ENCODE results near the gene LRRC41. TPM values are rescaled to one million over a fixed set of nuclear protein-coding genes. Genes with fewer than 3 reads are reported as not detected.
A peak's percentile ranks its signal among the peaks of the same experiment; 100 is the strongest.
"Not testable (repeated sequence)": the region's sequence is repeated elsewhere in the genome, so short reads cannot be mapped to it uniquely, and the experiment has no call there.

Gene LRRC41
- total RNA-seq, 2 experiments from 2014 or later: 33.4 to 34.7 TPM

- Mint-ChIP-seq H3K27me3 (no peaks in the 10 kb centered on the region), H3K36me3 (ENCODE audit: low read depth) (peaks cover 84% of the 10 kb centered on the region), H3K27ac (no peak overlapping the region), H3K4me3 (no peak overlapping the region), H3K9me3 (ENCODE audit: low read depth) (no peaks in the 10 kb centered on the region), H3K4me1 (no peaks in the 10 kb centered on the region)
- ATAC-seq: no peak
- ChIA-PET POLR2A (interaction anchor here (0.6 to 1.0 kb wide), 2 partner anchors 18 to 20 kb away, joined by 4 read pairs; no protein-coding TSS in a partner anchor), CTCF (interaction anchor here (0.7 to 1.1 kb wide), 2 partner anchors 11 to 489 kb away, joined by 3 read pairs; no protein-coding TSS in a partner anchor)
- intact Hi-C loops (cut with DNase I, micrococcal nuclease): no loop called here
- no peak for DNase-seq
These were observed 40.9 kb downstream of the LRRC41 start for GRCh38 chr1:46262508-46262907.

- DNase-seq (no peak), ATAC-seq (no peak)
- H3K27ac Mint-ChIP-seq: no peak overlapping the region
- peaks cover 5% of the 10 kb centered on the region for H3K4me1 Mint-ChIP-seq
- H3K9me3 Mint-ChIP-seq (ENCODE audit: low read depth): no peaks in the 10 kb centered on the region
- no peak overlapping the region for H3K4me3 Mint-ChIP-seq
- ChIA-PET CTCF (no interaction called here), POLR2A (no interaction called here)
- H3K36me3 Mint-ChIP-seq (ENCODE audit: low read depth): peaks cover 68% of the 10 kb centered on the region
- intact Hi-C loops (cut with DNase I, micrococcal nuclease): no loop called here
- no peaks in the 10 kb centered on the region for H3K27me3 Mint-ChIP-seq
These were observed 46.9 kb downstream of the LRRC41 start for GRCh38 chr1:46256523-46256922.

- Mint-ChIP-seq H3K4me1 (peaks cover 6% of the 10 kb centered on the region), H3K36me3 (ENCODE audit: low read depth) (peaks cover 66% of the 10 kb centered on the region), H3K9me3 (ENCODE audit: low read depth) (no peaks in the 10 kb centered on the region), H3K4me3 (no peak overlapping the region), H3K27ac (no peak overlapping the region), H3K27me3 (no peaks in the 10 kb centered on the region)
- ChIA-PET POLR2A (no interaction called here), CTCF (interaction anchor here (0.6 to 1.4 kb wide), 4 partner anchors 10 to 218 kb away, joined by 3 to 11 read pairs (median 4); no protein-coding TSS in a partner anchor)
- DNase-seq (no peak), ATAC-seq (no peak)
- intact Hi-C loops (cut with DNase I, micrococcal nuclease): no loop called here
These were observed 48.7 kb downstream of the LRRC41 start for GRCh38 chr1:46254668-46255067.

GRCh38 chr1:46248122-46248920 lies 55.1 kb downstream of the LRRC41 start:
- peak; percentile 68 for DNase-seq
- POLR2A ChIA-PET: interaction anchor here (0.6 to 1.1 kb wide), 3 partner anchors 11 to 150 kb away, joined by 3 to 4 read pairs (median 3); no protein-coding TSS in a partner anchor
- no peak for ATAC-seq
- Mint-ChIP-seq H3K27me3 (no peaks in the 10 kb centered on the region), H3K36me3 (ENCODE audit: low read depth) (peaks cover 42% of the 10 kb centered on the region), H3K4me1 (peaks cover 20% of the 10 kb centered on the region), H3K4me3 (peak overlapping the region; percentile 83), H3K9me3 (ENCODE audit: low read depth) (no peaks in the 10 kb centered on the region), H3K27ac (peak overlapping the region; percentile 91)
- intact Hi-C loops (cut with DNase I, micrococcal nuclease): loop anchor here in 1 of 2 experiments (5.0 kb wide), 3 partner anchors 419 to 1236 kb away; partner anchors contain the start of genes ATPAF1, FOXD2, HECTD3 and UROD
- CTCF ChIA-PET: interaction anchor here (0.9 kb wide), 1 partner anchor 22 kb away, joined by 3 read pairs; no protein-coding TSS in a partner anchor

- H3K27ac Mint-ChIP-seq: peak within 1 kb of the TSS; percentile 92
- DNase-seq (peak; percentile 99), ATAC-seq (peak; percentile 94)
- CTCF ChIA-PET: interaction anchor here (0.6 to 3.6 kb wide), 14 partner anchors 12 to 1001 kb away, joined by 3 to 19 read pairs (median 4); partner anchors contain the start of genes LRRC41, NSUN4 and UQCRH
- H3K27me3 Mint-ChIP-seq: no peaks in the 10 kb centered on the region
- no peaks in the 10 kb centered on the region for H3K9me3 Mint-ChIP-seq (ENCODE audit: low read depth)
- H3K4me1 Mint-ChIP-seq: peaks cover 20% of the 10 kb centered on the region
- POLR2A ChIA-PET: interaction anchor here (0.5 to 1.6 kb wide), 9 partner anchors 25 to 726 kb away, joined by 3 to 15 read pairs (median 3); partner anchors contain the start of genes GPBP1L1, LRRC41, PRDX1 and UQCRH
- intact Hi-C loops (cut with DNase I, micrococcal nuclease): loop anchor here (1.0 to 5.0 kb wide), 18 partner anchors 49 to 1261 kb away; partner anchors contain the start of genes LRRC41 (in 2 of the 2), NSUN4 (in 2 of the 2), POMGNT1 (in 2 of the 2) and UQCRH (in 2 of the 2)
- H3K4me3 Mint-ChIP-seq: peak within 1 kb of the TSS; percentile 83
- peaks cover 35% of the 10 kb centered on the region for H3K36me3 Mint-ChIP-seq (ENCODE audit: low read depth)
These were observed 55.8 kb downstream of the LRRC41 start, which contains the start of gene RAD54L for GRCh38 chr1:46247436-46248121. TSS of gene RAD54L (plus strand) at chr1:46247763. CDS start at chr1:46248406, 643 bp downstream.

- H3K27me3 Mint-ChIP-seq: no peaks in the 10 kb centered on the region
- no peaks in the 10 kb centered on the region for H3K9me3 Mint-ChIP-seq (ENCODE audit: low read depth)
- H3K36me3 Mint-ChIP-seq (ENCODE audit: low read depth): peaks cover 27% of the 10 kb centered on the region
- ChIA-PET CTCF (interaction anchor here (0.6 to 3.6 kb wide), 16 partner anchors 13 to 1000 kb away, joined by 3 to 19 read pairs (median 4); partner anchors contain the start of genes LRRC41, NSUN4, POMGNT1 and UQCRH), POLR2A (interaction anchor here (0.5 to 1.6 kb wide), 12 partner anchors 23 to 1526 kb away, joined by 3 to 15 read pairs (median 3); partner anchors contain the start of genes GPBP1L1, LRRC41, PRDX1 and UQCRH)
- H3K4me3 Mint-ChIP-seq: peak overlapping the region; percentile 83
- H3K4me1 Mint-ChIP-seq: peaks cover 20% of the 10 kb centered on the region
- H3K27ac Mint-ChIP-seq: peak overlapping the region; percentile 92
- DNase-seq (peak; percentile 81), ATAC-seq (peak; percentile 74)
- intact Hi-C loops (cut with DNase I, micrococcal nuclease): loop anchor here (1.0 to 5.0 kb wide), 18 partner anchors 48 to 1260 kb away; partner anchors contain the start of genes LRRC41 (in 2 of the 2), NSUN4 (in 2 of the 2), POMGNT1 (in 2 of the 2) and UQCRH (in 2 of the 2)
These were observed 56.6 kb downstream of the LRRC41 start for GRCh38 chr1:46246548-46247435.

GRCh38 chr1:46246136-46246535 lies 57.3 kb downstream of the LRRC41 start:
- H3K36me3 Mint-ChIP-seq (ENCODE audit: low read depth): peaks cover 22% of the 10 kb centered on the region
- peak overlapping the region; percentile 92 for H3K27ac Mint-ChIP-seq
- peak overlapping the region; percentile 83 for H3K4me3 Mint-ChIP-seq
- not testable (repeated sequence) for H3K27me3 Mint-ChIP-seq; DNase-seq; ATAC-seq; H3K9me3 Mint-ChIP-seq (ENCODE audit: low read depth)
- H3K4me1 Mint-ChIP-seq: peaks cover 20% of the 10 kb centered on the region
- intact Hi-C loops (cut with DNase I, micrococcal nuclease): loop anchor here in 1 of 2 experiments (2.0 to 5.0 kb wide), 4 partner anchors 421 to 1234 kb away; partner anchors contain the start of genes ATPAF1, FOXD2, HECTD3 and MAST2
- ChIA-PET POLR2A (interaction anchor here (0.7 to 1.6 kb wide), 8 partner anchors 23 to 1526 kb away, joined by 3 to 15 read pairs (median 3); partner anchors contain the start of genes GPBP1L1, LRRC41 and UQCRH), CTCF (interaction anchor here (0.8 to 3.6 kb wide), 10 partner anchors 14 to 104 kb away, joined by 3 to 19 read pairs (median 4); partner anchors contain the start of genes LRRC41, NSUN4, POMGNT1 and UQCRH)

- Mint-ChIP-seq H3K4me1 (peaks cover 20% of the 10 kb centered on the region), H3K36me3 (ENCODE audit: low read depth) (peaks cover 11% of the 10 kb centered on the region), H3K9me3 (ENCODE audit: low read depth) (no peaks in the 10 kb centered on the region), H3K4me3 (no peak overlapping the region), H3K27me3 (no peaks in the 10 kb centered on the region), H3K27ac (no peak overlapping the region)
- intact Hi-C loops (cut with DNase I, micrococcal nuclease): loop anchor here in 1 of 2 experiments (5.0 kb wide), 3 partner anchors 422 to 1233 kb away; partner anchors contain the start of genes ATPAF1, FOXD2, HECTD3 and UROD
- CTCF ChIA-PET: interaction anchor here (0.6 to 3.6 kb wide), 18 partner anchors 10 to 457 kb away, joined by 3 to 19 read pairs (median 5); partner anchors contain the start of genes LRRC41, NSUN4, POMGNT1 and UQCRH
- peak; percentile 22 for DNase-seq
- POLR2A ChIA-PET: interaction anchor here (0.6 to 1.6 kb wide), 3 partner anchors 18 to 699 kb away, joined by 3 to 4 read pairs (median 4); no protein-coding TSS in a partner anchor
- ATAC-seq: no peak
These were observed 58.6 kb downstream of the LRRC41 start for GRCh38 chr1:46244656-46245371.

GRCh38 chr1:46243831-46244230 lies 59.6 kb downstream of the LRRC41 start:
- ChIA-PET CTCF (interaction anchor here (0.6 to 1.9 kb wide), 6 partner anchors 20 to 427 kb away, joined by 3 to 12 read pairs (median 4); no protein-coding TSS in a partner anchor), POLR2A (interaction anchor here (0.6 kb wide), 1 partner anchor 407 kb away, joined by 6 read pairs; no protein-coding TSS in a partner anchor)
- H3K27ac Mint-ChIP-seq; ATAC-seq; DNase-seq; H3K9me3 Mint-ChIP-seq (ENCODE audit: low read depth); H3K36me3 Mint-ChIP-seq (ENCODE audit: low read depth); H3K27me3 Mint-ChIP-seq; H3K4me3 Mint-ChIP-seq; intact Hi-C loops (cut with DNase I, micrococcal nuclease): not testable (repeated sequence)
- peaks cover 10% of the 10 kb centered on the region for H3K4me1 Mint-ChIP-seq

All from activated CD4-positive, alpha-beta T cell treated with anti-CD3 and anti-CD28 coated beads for 36 hours (primary cell).